ENCODE results near the gene CDK14.

Gene CDK14

GRCh38 chr7:90988996-90989765 lies 393.1 kb downstream of the CDK14 start:
- TF ChIP-seq, protein P1, sequence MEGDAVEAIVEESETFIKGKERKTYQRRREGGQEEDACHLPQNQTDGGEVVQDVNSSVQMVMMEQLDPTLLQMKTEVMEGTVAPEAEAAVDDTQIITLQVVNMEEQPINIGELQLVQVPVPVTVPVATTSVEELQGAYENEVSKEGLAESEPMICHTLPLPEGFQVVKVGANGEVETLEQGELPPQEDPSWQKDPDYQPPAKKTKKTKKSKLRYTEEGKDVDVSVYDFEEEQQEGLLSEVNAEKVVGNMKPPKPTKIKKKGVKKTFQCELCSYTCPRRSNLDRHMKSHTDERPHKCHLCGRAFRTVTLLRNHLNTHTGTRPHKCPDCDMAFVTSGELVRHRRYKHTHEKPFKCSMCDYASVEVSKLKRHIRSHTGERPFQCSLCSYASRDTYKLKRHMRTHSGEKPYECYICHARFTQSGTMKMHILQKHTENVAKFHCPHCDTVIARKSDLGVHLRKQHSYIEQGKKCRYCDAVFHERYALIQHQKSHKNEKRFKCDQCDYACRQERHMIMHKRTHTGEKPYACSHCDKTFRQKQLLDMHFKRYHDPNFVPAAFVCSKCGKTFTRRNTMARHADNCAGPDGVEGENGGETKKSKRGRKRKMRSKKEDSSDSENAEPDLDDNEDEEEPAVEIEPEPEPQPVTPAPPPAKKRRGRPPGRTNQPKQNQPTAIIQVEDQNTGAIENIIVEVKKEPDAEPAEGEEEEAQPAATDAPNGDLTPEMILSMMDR (IDR thresholded peaks at IDR 0.05; ENCODE audit: insufficient read depth, low read depth, low read length, missing control alignments): no peak
- DNase-seq (ENCODE audit: low read depth): no peak
- H3K4me3 ChIP-seq (ENCODE audit: low read depth, low read length): no peak overlapping the region

DNA sequence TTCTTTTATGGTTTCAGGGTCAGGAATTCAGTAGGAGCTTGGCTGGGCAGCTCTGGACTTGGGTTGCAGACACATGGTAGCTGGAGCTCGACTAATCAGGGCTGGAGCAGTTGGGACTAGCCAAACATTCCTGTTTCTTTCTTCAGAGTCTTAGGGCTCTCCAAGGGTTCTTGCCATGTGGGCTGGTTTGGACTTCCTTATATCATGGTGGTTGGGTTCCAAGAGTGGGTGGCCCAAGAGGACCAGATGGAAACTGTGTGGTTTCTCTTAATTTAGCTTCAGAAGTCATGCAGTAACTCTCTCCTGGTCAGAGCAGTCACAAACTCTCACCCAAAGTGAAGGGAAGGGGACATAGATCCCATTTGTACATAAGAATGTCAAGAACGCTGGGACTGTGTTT lies 398.0 kb downstream of the CDK14 start:
- TF ChIP-seq, protein P1 (IDR thresholded peaks at IDR 0.05; ENCODE audit: insufficient read depth, low read depth, low read length, missing control alignments): no peak
- no peak for DNase-seq (ENCODE audit: low read depth)
- H3K4me3 ChIP-seq (ENCODE audit: low read depth, low read length): no peak overlapping the region

DNA sequence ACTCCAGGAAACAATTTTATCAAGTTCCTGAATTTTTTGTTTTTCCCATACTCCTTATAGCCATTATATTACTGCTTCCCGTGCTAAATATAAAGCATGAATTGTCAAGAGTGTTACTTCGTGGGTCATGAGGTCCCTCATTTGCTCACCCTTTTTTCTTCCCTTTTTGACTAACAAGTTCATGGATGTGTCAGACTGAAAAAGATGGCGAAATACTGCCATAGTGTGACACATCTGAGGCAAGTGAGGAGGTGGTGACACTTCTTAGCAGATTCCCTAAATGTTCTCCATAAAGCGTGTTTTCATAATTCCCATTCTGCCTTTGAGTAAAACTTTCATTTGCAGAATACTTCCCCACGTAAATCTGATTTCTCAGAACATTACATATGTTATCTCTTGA lies 398.5 kb downstream of the CDK14 start:
- TF ChIP-seq, protein P1 (IDR thresholded peaks at IDR 0.05; ENCODE audit: insufficient read depth, low read depth, low read length, missing control alignments): no peak
- no peak overlapping the region for H3K4me3 ChIP-seq (ENCODE audit: low read depth, low read length)
- DNase-seq (ENCODE audit: low read depth): no peak

DNA sequence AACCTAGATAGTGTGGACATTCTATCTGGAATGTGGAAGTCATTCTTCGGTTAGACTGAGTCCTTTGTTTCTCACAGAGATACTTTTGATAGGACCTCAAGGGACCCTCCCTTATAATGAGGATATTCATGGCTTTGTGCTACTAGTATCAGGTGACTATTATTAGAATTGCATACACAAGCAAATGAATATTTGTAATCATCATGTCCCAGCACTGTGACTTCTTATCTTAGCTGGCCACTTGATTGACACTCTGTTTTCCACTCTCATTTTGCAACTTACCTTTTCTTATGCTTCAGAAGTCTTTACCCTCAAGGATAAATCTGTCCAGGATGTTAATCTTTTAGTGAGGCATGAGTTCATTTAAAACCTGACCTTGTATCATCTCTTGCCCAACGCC lies 399.9 kb downstream of the CDK14 start:
- no peak for DNase-seq (ENCODE audit: low read depth)
- TF ChIP-seq, protein P1 (IDR thresholded peaks at IDR 0.05; ENCODE audit: insufficient read depth, low read depth, low read length, missing control alignments): no peak
- H3K4me3 ChIP-seq (ENCODE audit: low read depth, low read length): no peak overlapping the region

- TF ChIP-seq, protein P1 (IDR thresholded peaks at IDR 0.05; ENCODE audit: insufficient read depth, low read depth, low read length, missing control alignments): no peak
- no peak for DNase-seq (ENCODE audit: low read depth)
- H3K4me3 ChIP-seq (ENCODE audit: low read depth, low read length): no peak overlapping the region
Observed at GRCh38 chr7:90999989-91000979, 404.2 kb downstream of the CDK14 start.

- DNase-seq (ENCODE audit: low read depth): no peak
Observed at GRCh38 chr7:91005024-91005423, 408.9 kb downstream of the CDK14 start.

More at GRCh38 chr7:91005024-91005423, 408.9 kb downstream of the CDK14 start:
- TF ChIP-seq, protein P1 (IDR thresholded peaks at IDR 0.05; ENCODE audit: insufficient read depth, low read depth, low read length, missing control alignments): no peak
- H3K4me3 ChIP-seq (ENCODE audit: low read depth, low read length): no peak overlapping the region

Data from GM12865 (cell line).